AG20443 (cell line): ENCODE results near the gene YPEL2.
"Not testable (repeated sequence)": the region's sequence is repeated elsewhere in the genome, so short reads cannot be mapped to it uniquely, and the experiment has no call there.

Source experiments
- DNase-seq: peaks from one replicate; pipeline ENCODE4 v3.0.0; 2012; ENCODE audit warnings: low spot score, mixed read lengths

YPEL2 gene, protein sequence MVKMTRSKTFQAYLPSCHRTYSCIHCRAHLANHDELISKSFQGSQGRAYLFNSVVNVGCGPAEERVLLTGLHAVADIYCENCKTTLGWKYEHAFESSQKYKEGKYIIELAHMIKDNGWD

GRCh38 chr17:59331129-59331928 lies at the start of gene YPEL2:
Gene YPEL2, plus strand, starts transcription at chr17:59331655. Its CDS starts 21,755 bp downstream, at chr17:59353410.
- peak; percentile 98 for DNase-seq

GRCh38 chr17:59284317-59284716 lies 47.1 kb upstream of the YPEL2 start:
- DNase-seq, result no peak

GRCh38 chr17:59287452-59287851 lies 44.0 kb upstream of the YPEL2 start:
- DNase-seq, result no peak

- DNase-seq, result no peak
Measured at GRCh38 chr17:59287891-59288290, 43.6 kb upstream of the YPEL2 start.

- no peak for DNase-seq
Measured at GRCh38 chr17:59289981-59290301, 41.5 kb upstream of the YPEL2 start.

GRCh38 chr17:59290302-59290998 lies 41.0 kb upstream of the YPEL2 start:
- not testable (repeated sequence) for DNase-seq

GRCh38 chr17:59292174-59292523 lies 39.3 kb upstream of the YPEL2 start:
- DNase-seq, result no peak

- no peak for DNase-seq
Measured at GRCh38 chr17:59296190-59296589, 35.3 kb upstream of the YPEL2 start.

GRCh38 chr17:59298521-59298920 lies 32.9 kb upstream of the YPEL2 start:
- DNase-seq, result no peak

DNA sequence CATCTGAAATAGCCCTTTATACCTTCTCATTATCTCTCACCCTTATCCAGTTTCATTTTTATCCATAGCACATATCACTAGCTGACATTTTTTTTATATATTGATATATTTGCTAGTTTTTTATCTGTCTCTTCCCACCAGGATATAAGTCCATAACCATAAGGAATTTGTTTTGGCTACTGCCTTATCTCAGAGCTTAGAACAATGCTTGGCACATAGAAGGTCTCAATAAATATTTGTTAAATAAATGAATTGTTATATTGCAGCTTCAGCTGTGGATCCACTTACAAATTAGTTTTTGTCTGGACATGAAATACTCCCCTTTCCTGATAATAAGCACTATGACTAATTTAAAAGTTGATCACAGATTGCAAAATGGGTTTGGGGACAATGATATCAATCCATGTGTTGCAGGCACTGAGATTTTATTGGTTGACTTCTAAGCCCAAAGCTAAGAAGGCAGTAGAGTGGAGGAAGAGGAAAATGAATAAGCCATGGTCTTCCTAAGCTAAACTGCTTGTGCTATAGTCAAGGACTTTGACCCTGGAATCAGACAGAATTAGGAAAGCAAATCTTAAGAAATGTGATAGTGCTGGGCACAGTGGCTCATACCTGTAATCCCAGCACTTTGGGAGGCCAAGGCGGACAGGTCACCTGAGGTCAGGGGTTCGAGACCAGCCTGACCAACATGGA lies 31.9 kb upstream of the YPEL2 start:
- no peak for DNase-seq

DNA sequence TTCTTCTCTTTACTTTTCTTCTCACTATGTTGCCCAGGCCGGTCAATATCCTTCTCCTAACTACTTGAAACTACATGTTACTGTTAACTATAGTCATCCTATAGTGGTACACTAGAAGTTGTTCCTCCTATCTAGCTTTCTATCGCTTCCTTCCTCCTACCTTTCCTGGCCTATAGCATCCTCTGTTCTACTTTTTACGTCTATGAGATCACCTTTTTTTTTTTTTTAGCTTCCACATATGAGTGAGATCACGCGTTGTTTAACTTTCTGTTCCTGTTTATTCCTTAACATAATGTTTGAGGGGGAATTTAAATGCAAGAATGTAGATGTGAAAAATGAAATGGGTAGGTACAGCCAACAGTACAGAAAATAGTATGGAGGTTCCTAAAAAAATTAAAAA lies 30.5 kb upstream of the YPEL2 start:
- no peak for DNase-seq

- DNase-seq, result no peak
Measured at GRCh38 chr17:59304811-59305210, 26.6 kb upstream of the YPEL2 start.

DNA sequence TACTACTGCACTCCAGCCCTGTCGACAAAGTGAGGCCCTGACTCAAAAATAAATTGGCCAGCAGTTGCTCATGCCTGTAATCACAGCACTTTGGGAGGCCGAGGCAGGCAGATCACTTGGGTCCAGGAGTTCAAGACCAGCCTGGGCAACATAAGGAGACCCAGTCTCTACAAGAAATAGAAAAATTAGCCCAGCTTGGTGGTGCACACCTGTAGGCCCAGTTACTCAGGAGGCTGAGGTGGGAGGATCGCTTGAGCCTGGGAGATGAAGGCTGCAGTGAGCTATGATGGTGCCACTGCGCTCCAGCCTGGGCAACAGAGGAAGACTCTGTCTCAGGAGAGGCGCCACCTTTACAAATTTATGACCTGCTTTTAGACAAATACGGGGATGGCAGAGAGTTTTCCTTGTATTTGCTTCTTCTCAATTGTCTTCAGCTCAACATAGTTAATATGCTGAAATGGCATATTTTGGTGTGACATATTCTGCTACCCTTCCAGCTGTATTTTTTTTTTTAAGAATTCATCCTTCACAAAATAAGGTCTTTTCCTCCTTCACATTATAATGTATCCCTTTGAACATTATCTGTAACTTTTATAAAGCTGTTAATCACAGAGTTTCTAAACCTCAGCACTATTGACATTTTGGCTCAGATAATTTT lies 21.1 kb upstream of the YPEL2 start:
- DNase-seq, result no peak

- peak; percentile 71 for DNase-seq
Measured at GRCh38 chr17:59311051-59311468, 20.4 kb upstream of the YPEL2 start.

DNA sequence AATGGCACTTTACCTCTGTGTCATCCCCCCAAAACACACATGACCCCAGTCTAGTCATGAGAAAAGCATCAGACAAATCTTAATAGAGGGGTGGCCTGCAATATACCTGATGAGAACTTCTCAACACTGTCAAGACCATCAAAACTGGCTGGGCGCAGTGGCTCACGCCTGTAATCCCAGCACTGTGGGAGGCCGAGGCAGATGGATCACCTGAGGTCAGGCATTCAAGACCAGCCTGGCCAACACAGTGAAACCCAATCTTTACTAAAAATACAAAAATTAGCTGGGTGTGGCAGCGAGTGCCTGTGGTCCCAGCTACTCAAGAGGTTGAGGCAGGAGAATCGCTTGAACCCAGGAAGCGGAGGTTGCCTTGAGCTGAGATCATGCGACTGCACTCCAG lies 19.9 kb upstream of the YPEL2 start:
- DNase-seq, result not testable (repeated sequence)

GRCh38 chr17:59315866-59316265 lies 15.6 kb upstream of the YPEL2 start:
- DNase-seq, result no peak

- no peak for DNase-seq
Measured at GRCh38 chr17:59327121-59327980, 4.1 kb upstream of the YPEL2 start.

DNA sequence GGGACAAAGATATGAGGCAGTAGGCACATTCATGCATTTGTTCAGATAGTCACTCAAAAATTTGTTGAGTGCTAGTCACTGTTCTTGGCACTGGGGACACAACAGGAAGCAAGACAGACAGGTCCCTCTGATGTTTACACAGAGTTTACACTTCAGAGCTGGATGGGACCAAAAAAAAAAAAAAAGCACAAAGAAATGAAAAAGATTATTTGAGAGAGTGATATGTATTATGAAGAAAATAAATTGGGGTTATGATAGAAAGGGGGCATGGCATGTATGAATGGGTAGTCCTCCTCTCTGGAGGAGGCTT lies 3.5 kb upstream of the YPEL2 start:
- no peak for DNase-seq

- DNase-seq, result no peak
Measured at GRCh38 chr17:59328601-59329000, 2.9 kb upstream of the YPEL2 start.

DNA sequence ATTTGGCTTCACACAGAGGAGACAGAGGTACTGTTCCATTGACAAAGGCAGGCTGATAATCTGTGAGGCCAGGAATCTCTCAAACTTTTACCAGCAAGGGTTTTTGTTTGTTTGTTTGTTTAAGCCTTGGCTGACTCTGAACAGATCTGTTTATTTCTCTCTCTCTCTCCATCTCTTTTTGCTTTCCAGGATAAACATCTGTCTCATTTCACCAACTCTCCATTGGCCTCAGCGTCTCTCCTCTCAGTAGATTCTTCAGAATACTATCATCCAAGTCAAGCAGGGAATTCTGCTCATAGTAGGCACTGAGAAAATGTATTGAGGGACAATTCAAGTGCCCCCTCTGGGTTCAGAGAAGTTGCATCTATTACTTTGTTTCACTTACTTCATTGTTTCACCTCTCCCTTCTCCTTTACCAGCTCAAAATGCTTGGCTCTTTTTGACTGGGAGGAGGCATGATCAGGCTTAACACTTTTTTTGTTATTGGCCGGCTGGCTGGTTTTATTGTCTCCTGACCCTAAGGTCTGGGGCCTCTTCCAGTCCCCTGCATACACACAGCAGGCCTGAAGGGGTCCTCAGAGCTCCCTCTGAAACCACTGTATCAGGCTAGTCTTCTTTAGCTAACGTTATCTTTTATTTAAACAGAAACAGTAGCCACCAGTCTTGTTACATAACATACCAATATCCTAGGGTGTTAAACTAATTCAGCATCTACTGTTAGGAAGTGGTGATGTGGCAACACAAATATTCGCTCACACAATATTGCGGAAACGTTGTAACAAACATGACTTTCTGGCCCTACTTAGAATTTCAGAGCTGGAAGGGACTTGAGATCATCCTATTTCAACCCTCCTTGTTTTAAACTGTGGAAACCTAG lies 2.0 kb upstream of the YPEL2 start:
- peak; percentile 82 for DNase-seq
